KOPT-K1 (cell line): ENCODE results near the gene ADAM12.

ENCODE experiments used
- H3K27ac ChIP-seq: fragments of 200-600 bp; sonication (generic); 2 replicates; pipeline ENCODE4 v1.5.1; 2016; ENCODE audit warnings: antibody characterized with exemption, mild to moderate bottlenecking, low read depth, low read length; ENCODE audit not compliant: poor library complexity, severe bottlenecking
- H3K36me3 ChIP-seq: fragments of 200-600 bp; sonication (generic); 2 replicates; pipeline ENCODE4 v1.5.1; 2017; ENCODE audit warnings: antibody characterized with exemption, mild to moderate bottlenecking, low read length, moderate library complexity; ENCODE audit not compliant: insufficient read depth
- H3K9me3 ChIP-seq: fragments of 200-600 bp; sonication (generic); 2 replicates; pipeline ENCODE4 v1.5.1; 2017; ENCODE audit warnings: antibody characterized with exemption, low read length, mild to moderate bottlenecking; ENCODE audit not compliant: insufficient read depth, poor library complexity, severe bottlenecking

The ADAM12 gene

GRCh38 chr10:126235979-126236851 lies 152.1 kb downstream of the ADAM12 start:
- H3K9me3 ChIP-seq: peaks cover 14% of the 10 kb centered on the region
- no peak overlapping the region for H3K27ac ChIP-seq
- no peaks in the 10 kb centered on the region for H3K36me3 ChIP-seq

- Histone ChIP-seq H3K9me3 (peaks cover 14% of the 10 kb centered on the region), H3K36me3 (no peaks in the 10 kb centered on the region), H3K27ac (no peak overlapping the region)
These were observed 152.9 kb downstream of the ADAM12 start for GRCh38 chr10:126235091-126235978.

DNA sequence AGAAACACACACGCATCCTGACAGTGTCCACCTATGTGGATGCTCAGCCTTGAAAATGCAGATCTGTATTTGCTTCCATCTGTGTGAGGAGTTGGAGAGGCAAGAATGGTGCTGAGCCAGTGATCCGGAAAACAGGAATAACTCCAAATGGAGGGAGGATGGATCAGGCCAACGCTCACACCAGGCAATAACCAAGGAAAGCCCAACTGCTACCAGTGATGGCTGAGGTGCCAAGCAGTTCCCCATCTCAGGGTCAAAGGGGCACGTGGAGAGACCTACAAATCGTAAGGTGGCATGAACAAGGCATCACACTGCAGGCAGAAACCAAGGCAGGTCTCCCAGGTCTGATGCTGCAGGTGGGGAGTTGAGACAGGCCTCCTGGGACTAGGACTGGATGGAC lies 153.6 kb downstream of the ADAM12 start:
- Histone ChIP-seq H3K9me3 (peaks cover 14% of the 10 kb centered on the region), H3K27ac (no peak overlapping the region), H3K36me3 (no peaks in the 10 kb centered on the region)

- Histone ChIP-seq H3K36me3 (no peaks in the 10 kb centered on the region), H3K9me3 (peaks cover 14% of the 10 kb centered on the region), H3K27ac (no peak overlapping the region)
These were observed 154.8 kb downstream of the ADAM12 start for GRCh38 chr10:126233182-126234148.

DNA sequence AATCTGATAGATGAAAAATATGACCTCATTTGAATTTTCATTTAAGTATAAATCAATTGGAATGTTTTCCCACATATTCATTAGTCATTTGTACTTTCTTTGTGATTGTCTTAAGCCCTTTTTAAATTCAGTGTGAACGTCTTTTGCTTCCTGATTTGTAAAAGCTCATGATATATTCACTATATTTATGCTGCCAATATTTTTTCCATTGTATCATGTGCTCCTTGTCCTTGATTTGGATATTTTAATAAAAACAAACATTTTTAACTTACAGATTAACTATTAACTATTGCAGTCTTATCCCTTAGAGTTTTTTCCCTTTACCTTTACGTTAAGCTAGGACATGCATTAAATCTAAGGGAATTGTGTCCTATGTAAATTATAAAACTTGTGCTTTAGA lies 157.7 kb downstream of the ADAM12 start:
- Histone ChIP-seq H3K36me3 (no peaks in the 10 kb centered on the region), H3K9me3 (peaks cover 4% of the 10 kb centered on the region), H3K27ac (no peak overlapping the region)

GRCh38 chr10:126229686-126230085 lies 158.6 kb downstream of the ADAM12 start:
- Histone ChIP-seq H3K9me3 (no peaks in the 10 kb centered on the region), H3K27ac (no peak overlapping the region), H3K36me3 (no peaks in the 10 kb centered on the region)

- H3K27ac ChIP-seq: no peak overlapping the region
- H3K9me3 ChIP-seq: no peaks in the 10 kb centered on the region
- H3K36me3 ChIP-seq: no peaks in the 10 kb centered on the region
These were observed 160.5 kb downstream of the ADAM12 start for GRCh38 chr10:126227762-126228134.

- Histone ChIP-seq H3K36me3 (no peaks in the 10 kb centered on the region), H3K9me3 (no peaks in the 10 kb centered on the region), H3K27ac (no peak overlapping the region)
These were observed 161.1 kb downstream of the ADAM12 start for GRCh38 chr10:126226988-126227761.

DNA sequence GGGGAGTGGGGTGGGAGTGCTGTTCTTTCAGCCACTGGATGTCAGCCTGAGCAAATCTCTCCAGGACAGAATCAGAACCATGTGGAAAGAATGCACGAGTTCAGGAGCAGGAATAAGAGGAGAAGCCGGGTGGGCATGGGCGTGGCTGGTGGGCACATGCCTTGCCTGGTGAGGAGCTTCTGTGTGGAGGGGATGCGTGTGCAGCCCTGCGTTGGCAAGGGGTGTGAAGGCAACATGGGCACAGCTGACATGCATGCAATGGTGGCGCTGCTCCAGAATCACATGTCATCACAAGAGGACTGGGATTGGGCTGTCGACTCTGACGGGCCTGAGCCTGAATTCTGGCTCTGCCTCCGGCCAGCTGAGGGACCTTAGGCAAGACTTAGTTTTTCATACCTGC lies 162.1 kb downstream of the ADAM12 start:
- no peaks in the 10 kb centered on the region for H3K9me3 ChIP-seq
- H3K27ac ChIP-seq: no peak overlapping the region
- no peaks in the 10 kb centered on the region for H3K36me3 ChIP-seq

- Histone ChIP-seq H3K36me3 (no peaks in the 10 kb centered on the region), H3K9me3 (no peaks in the 10 kb centered on the region), H3K27ac (no peak overlapping the region)
These were observed 162.6 kb downstream of the ADAM12 start for GRCh38 chr10:126225672-126226008.

GRCh38 chr10:126224967-126225671 lies 163.2 kb downstream of the ADAM12 start:
- no peaks in the 10 kb centered on the region for H3K9me3 ChIP-seq
- H3K27ac ChIP-seq: no peak overlapping the region
- H3K36me3 ChIP-seq: no peaks in the 10 kb centered on the region

GRCh38 chr10:126223512-126224067 lies 164.7 kb downstream of the ADAM12 start:
- Histone ChIP-seq H3K36me3 (no peaks in the 10 kb centered on the region), H3K27ac (no peak overlapping the region), H3K9me3 (no peaks in the 10 kb centered on the region)

- Histone ChIP-seq H3K36me3 (no peaks in the 10 kb centered on the region), H3K9me3 (no peaks in the 10 kb centered on the region), H3K27ac (no peak overlapping the region)
These were observed 165.4 kb downstream of the ADAM12 start for GRCh38 chr10:126222736-126223511.
